ENCODE results near the gene TNRC6C.

TNRC6C gene

GRCh38 chr17:78103311-78103710 lies 144.8 kb downstream of the TNRC6C start:
- peaks cover 5% of the 10 kb centered on the region for H3K9me3 Mint-ChIP-seq
- H3K27me3 Mint-ChIP-seq (ENCODE audit: low read depth), result no peaks in the 10 kb centered on the region
- TF ChIP-seq, protein P1, sequence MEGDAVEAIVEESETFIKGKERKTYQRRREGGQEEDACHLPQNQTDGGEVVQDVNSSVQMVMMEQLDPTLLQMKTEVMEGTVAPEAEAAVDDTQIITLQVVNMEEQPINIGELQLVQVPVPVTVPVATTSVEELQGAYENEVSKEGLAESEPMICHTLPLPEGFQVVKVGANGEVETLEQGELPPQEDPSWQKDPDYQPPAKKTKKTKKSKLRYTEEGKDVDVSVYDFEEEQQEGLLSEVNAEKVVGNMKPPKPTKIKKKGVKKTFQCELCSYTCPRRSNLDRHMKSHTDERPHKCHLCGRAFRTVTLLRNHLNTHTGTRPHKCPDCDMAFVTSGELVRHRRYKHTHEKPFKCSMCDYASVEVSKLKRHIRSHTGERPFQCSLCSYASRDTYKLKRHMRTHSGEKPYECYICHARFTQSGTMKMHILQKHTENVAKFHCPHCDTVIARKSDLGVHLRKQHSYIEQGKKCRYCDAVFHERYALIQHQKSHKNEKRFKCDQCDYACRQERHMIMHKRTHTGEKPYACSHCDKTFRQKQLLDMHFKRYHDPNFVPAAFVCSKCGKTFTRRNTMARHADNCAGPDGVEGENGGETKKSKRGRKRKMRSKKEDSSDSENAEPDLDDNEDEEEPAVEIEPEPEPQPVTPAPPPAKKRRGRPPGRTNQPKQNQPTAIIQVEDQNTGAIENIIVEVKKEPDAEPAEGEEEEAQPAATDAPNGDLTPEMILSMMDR (IDR thresholded peaks at IDR 0.05; ENCODE audit: unreplicated experiment in 3 of 3), result no peak
- H3K4me1 Mint-ChIP-seq, result no peaks in the 10 kb centered on the region
- H3K36me3 Mint-ChIP-seq (ENCODE audit: low read depth), result peaks cover 68% of the 10 kb centered on the region
- H3K4me3 Mint-ChIP-seq, result no peak overlapping the region
- H3K27ac Mint-ChIP-seq, result no peak overlapping the region

GRCh38 chr17:78104540-78104941 lies 146.0 kb downstream of the TNRC6C start:
- TF ChIP-seq, protein P1 (IDR thresholded peaks at IDR 0.05; ENCODE audit: unreplicated experiment in 3 of 3), result no peak
- H3K27ac Mint-ChIP-seq, result no peak overlapping the region
- peaks cover 5% of the 10 kb centered on the region for H3K9me3 Mint-ChIP-seq
- H3K4me1 Mint-ChIP-seq, result no peaks in the 10 kb centered on the region
- H3K27me3 Mint-ChIP-seq (ENCODE audit: low read depth), result no peaks in the 10 kb centered on the region
- H3K36me3 Mint-ChIP-seq (ENCODE audit: low read depth), result peaks cover 61% of the 10 kb centered on the region
- no peak overlapping the region for H3K4me3 Mint-ChIP-seq

- Mint-ChIP-seq H3K36me3 (ENCODE audit: low read depth) (peaks cover 55% of the 10 kb centered on the region), H3K4me3 (no peak overlapping the region), H3K9me3 (peaks cover 5% of the 10 kb centered on the region), H3K27ac (peak overlapping the region in 1 of 3 experiments; percentile 7), H3K4me1 (no peaks in the 10 kb centered on the region), H3K27me3 (ENCODE audit: low read depth) (no peaks in the 10 kb centered on the region)
- TF ChIP-seq, protein P1 (IDR thresholded peaks at IDR 0.05; ENCODE audit: unreplicated experiment in 3 of 3), result no peak
Measured at GRCh38 chr17:78105101-78105500, 146.6 kb downstream of the TNRC6C start.

DNA sequence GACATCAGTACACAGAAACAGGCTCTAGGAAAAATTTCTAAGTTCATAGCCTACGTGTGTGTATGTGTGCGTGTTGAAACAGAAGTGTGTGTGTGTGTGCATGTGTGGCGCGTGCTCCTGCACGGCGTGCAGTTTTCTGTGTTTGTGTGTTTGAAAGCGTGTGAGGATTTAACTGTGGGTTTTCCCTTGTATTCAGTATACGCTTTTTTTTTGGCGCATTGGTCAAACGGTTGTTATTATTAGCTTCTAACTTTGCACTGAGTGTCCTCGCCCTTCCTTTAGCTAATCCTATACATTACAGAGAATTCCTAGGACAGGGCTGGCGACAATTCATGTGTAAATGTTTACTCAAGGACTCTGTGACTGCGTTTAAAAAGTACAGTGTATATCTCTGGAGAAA lies 147.0 kb downstream of the TNRC6C start:
- H3K36me3 Mint-ChIP-seq (ENCODE audit: low read depth), result peaks cover 53% of the 10 kb centered on the region
- no peaks in the 10 kb centered on the region for H3K27me3 Mint-ChIP-seq (ENCODE audit: low read depth)
- H3K9me3 Mint-ChIP-seq, result peaks cover 5% of the 10 kb centered on the region
- H3K4me3 Mint-ChIP-seq, result no peak overlapping the region
- TF ChIP-seq, protein P1 (IDR thresholded peaks at IDR 0.05; ENCODE audit: unreplicated experiment in 3 of 3), result no peak
- peaks cover 1% of the 10 kb centered on the region for H3K4me1 Mint-ChIP-seq
- peak overlapping the region in 1 of 3 experiments; percentile 25 for H3K27ac Mint-ChIP-seq

DNA sequence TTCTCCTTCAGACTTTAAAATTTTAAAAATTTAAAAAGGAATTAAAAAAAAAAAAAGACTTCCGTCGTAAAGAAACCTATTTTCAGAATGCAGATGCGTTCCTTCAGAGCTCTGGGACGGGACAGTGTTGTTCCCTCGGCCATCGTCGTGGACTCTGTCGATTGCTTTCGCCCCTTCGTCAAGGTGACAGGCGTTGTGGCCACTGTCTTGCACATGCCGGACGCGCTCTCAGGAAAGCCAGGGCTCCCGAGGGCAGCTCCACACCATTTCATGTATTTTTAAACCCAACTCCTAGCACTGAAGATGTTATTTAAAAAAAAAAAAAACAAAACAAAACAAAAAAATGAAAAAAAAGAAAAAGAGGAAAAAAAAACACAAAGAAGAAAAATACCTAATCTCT lies 147.7 kb downstream of the TNRC6C start:
- H3K9me3 Mint-ChIP-seq, result peaks cover 1% of the 10 kb centered on the region
- no peak overlapping the region for H3K27ac Mint-ChIP-seq
- TF ChIP-seq, protein P1 (IDR thresholded peaks at IDR 0.05; ENCODE audit: unreplicated experiment in 3 of 3), result no peak
- peaks cover 50% of the 10 kb centered on the region for H3K36me3 Mint-ChIP-seq (ENCODE audit: low read depth)
- peaks cover 3% of the 10 kb centered on the region for H3K4me1 Mint-ChIP-seq
- H3K27me3 Mint-ChIP-seq (ENCODE audit: low read depth), result no peaks in the 10 kb centered on the region
- H3K4me3 Mint-ChIP-seq, result no peak overlapping the region

- no peaks in the 10 kb centered on the region for H3K9me3 Mint-ChIP-seq
- TF ChIP-seq, protein P1 (IDR thresholded peaks at IDR 0.05; ENCODE audit: unreplicated experiment in 3 of 3), result no peak
- H3K27ac Mint-ChIP-seq, result no peak overlapping the region
Measured at GRCh38 chr17:78107457-78107856, 149.0 kb downstream of the TNRC6C start.

More at GRCh38 chr17:78107457-78107856, 149.0 kb downstream of the TNRC6C start:
- H3K4me3 Mint-ChIP-seq, result no peak overlapping the region
- H3K4me1 Mint-ChIP-seq, result peaks cover 3% of the 10 kb centered on the region
- H3K36me3 Mint-ChIP-seq (ENCODE audit: low read depth), result peaks cover 40% of the 10 kb centered on the region
- no peaks in the 10 kb centered on the region for H3K27me3 Mint-ChIP-seq (ENCODE audit: low read depth)

All from nephron (organoid).